ES-I3 (cell line): Measurements from ENCODE around the gene NCAM1.

ENCODE experiments used
- H3K36me3 ChIP-seq: 2 replicates; pipeline ENCODE4 v1.6.1; 2013; ENCODE audit warnings: mild to moderate bottlenecking, low read length, control low read depth, moderate library complexity; ENCODE audit not compliant: insufficient read depth
- H3K4me1 ChIP-seq: 2 replicates; pipeline ENCODE4 v1.6.1; 2013; ENCODE audit warnings: mild to moderate bottlenecking, control low read depth, low read length; ENCODE audit not compliant: insufficient read depth
- H3K9ac ChIP-seq: 2 replicates; pipeline ENCODE4 v1.6.1; 2013; ENCODE audit warnings: low read depth, mild to moderate bottlenecking, low read length, moderate library complexity
- H3K9me3 ChIP-seq: 2 replicates; pipeline ENCODE4 v1.6.1; 2013; ENCODE audit warnings: mild to moderate bottlenecking, low read length, moderate library complexity; ENCODE audit not compliant: control insufficient read depth, insufficient read depth

The NCAM1 gene

DNA sequence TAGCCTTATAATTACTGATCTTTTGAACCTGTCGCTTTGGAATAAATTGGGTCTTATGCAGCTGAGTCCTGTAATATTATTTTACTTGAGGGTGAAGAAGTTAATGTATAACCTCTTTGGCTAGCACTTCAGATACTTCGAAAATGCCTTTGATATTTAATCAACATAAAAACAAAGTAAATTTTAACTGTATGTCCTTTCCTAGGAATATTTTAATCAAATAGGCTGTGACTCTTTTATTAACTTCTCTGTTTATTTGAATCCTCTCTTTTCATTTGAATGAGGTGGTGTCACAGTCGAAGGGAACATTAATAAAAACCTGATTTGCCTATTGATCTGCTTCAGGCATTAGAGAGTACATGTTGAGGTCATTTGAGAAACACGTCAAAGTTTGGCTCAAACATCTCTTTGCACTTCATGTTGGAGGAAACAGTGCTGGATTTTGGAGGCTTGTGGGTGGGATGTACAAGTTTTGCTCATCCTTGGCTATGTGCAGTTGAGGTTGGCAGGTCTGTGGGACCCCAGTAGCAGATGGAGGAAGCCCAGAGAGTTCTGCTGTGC, 143.6 kb downstream of the NCAM1 start:
- H3K36me3 ChIP-seq: no peaks in the 10 kb centered on the region
- no peak overlapping the region for H3K9ac ChIP-seq
- H3K9me3 ChIP-seq: no peaks in the 10 kb centered on the region
- H3K4me1 ChIP-seq: no peaks in the 10 kb centered on the region

DNA sequence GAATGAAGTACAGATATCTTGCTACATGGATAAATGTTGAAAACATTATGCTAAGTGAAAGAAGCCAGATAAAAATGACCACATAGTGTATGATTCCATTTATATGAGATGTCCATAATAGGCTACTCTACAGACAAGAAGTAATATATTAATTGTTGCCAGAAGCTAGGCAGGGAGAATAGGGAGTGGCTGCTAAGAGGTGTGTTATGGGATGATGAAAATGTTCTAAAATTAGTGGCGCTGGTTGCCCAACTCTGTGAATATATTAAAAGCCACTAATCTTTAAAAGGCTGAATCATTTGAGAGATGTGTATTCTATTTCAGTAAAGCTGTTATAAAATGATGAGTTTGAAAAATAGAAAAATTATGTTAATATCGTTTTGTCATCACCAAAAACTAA, 144.4 kb downstream of the NCAM1 start:
- Histone ChIP-seq H3K4me1 (no peaks in the 10 kb centered on the region), H3K9me3 (no peaks in the 10 kb centered on the region), H3K9ac (no peak overlapping the region), H3K36me3 (no peaks in the 10 kb centered on the region)

DNA sequence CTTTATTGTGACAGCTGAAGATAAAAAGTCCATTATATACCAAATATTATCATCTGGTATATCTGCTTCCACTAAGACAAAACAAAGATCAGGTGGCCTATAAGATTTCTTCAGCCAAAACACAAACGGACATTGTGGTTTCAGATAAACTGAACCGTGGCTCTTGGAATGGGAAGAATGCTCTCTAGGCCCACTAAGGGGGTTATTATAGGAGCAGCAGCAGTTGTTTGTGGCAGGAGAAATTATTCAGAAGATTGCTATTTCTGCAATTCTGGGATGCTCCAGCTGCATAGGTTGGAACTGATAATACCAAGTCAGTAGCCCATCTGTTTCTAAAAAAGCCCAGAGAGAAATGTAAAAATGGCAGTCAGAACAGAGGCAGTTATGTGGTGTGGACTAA, 145.3 kb downstream of the NCAM1 start:
- Histone ChIP-seq H3K36me3 (no peaks in the 10 kb centered on the region), H3K4me1 (no peaks in the 10 kb centered on the region), H3K9me3 (no peaks in the 10 kb centered on the region), H3K9ac (no peak overlapping the region)

GRCh38 chr11:113110046-113110445, 148.8 kb downstream of the NCAM1 start:
- Histone ChIP-seq H3K9ac (no peak overlapping the region), H3K4me1 (no peaks in the 10 kb centered on the region), H3K36me3 (no peaks in the 10 kb centered on the region), H3K9me3 (no peaks in the 10 kb centered on the region)

- Histone ChIP-seq H3K9me3 (no peaks in the 10 kb centered on the region), H3K36me3 (no peaks in the 10 kb centered on the region), H3K4me1 (no peaks in the 10 kb centered on the region), H3K9ac (no peak overlapping the region)
Observed at GRCh38 chr11:113111156-113111555, 149.9 kb downstream of the NCAM1 start.

DNA sequence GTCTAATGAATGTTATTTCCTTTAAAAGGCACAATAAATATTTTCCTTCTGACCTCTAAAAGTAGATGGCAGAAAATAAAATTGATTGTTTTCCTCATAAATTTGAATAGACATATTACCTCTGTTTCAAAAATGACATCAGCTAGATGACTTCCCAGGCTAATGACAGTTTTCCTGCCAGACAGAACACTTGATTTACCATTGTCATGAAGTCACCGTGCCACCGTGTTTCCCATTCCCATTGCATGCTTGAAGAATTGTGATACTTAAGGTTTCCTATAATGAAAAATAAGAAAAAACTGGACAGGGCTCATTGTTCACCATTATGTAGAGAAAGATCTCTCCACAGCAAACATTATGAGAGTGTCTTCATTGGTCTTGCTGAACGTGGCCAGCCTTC, 151.1 kb downstream of the NCAM1 start:
- Histone ChIP-seq H3K9me3 (no peaks in the 10 kb centered on the region), H3K4me1 (no peaks in the 10 kb centered on the region), H3K9ac (no peak overlapping the region), H3K36me3 (no peaks in the 10 kb centered on the region)

GRCh38 chr11:113113801-113114704, 152.8 kb downstream of the NCAM1 start:
- H3K36me3 ChIP-seq: no peaks in the 10 kb centered on the region
- H3K4me1 ChIP-seq: no peaks in the 10 kb centered on the region
- H3K9ac ChIP-seq: no peak overlapping the region
- no peaks in the 10 kb centered on the region for H3K9me3 ChIP-seq

- H3K36me3 ChIP-seq: no peaks in the 10 kb centered on the region
- no peaks in the 10 kb centered on the region for H3K9me3 ChIP-seq
- no peaks in the 10 kb centered on the region for H3K4me1 ChIP-seq
- H3K9ac ChIP-seq: no peak overlapping the region
Observed at GRCh38 chr11:113114705-113115027, 153.4 kb downstream of the NCAM1 start.

- H3K9ac ChIP-seq: no peak overlapping the region
- H3K4me1 ChIP-seq: no peaks in the 10 kb centered on the region
- no peaks in the 10 kb centered on the region for H3K9me3 ChIP-seq
- no peaks in the 10 kb centered on the region for H3K36me3 ChIP-seq
Observed at GRCh38 chr11:113118104-113118503, 156.9 kb downstream of the NCAM1 start.

GRCh38 chr11:113119074-113119473, 157.9 kb downstream of the NCAM1 start:
- Histone ChIP-seq H3K36me3 (no peaks in the 10 kb centered on the region), H3K9me3 (no peaks in the 10 kb centered on the region), H3K4me1 (no peaks in the 10 kb centered on the region), H3K9ac (no peak overlapping the region)

- no peaks in the 10 kb centered on the region for H3K9me3 ChIP-seq
- H3K9ac ChIP-seq: no peak overlapping the region
- H3K4me1 ChIP-seq: no peaks in the 10 kb centered on the region
- no peaks in the 10 kb centered on the region for H3K36me3 ChIP-seq
Observed at GRCh38 chr11:113119966-113120736, 158.9 kb downstream of the NCAM1 start.

DNA sequence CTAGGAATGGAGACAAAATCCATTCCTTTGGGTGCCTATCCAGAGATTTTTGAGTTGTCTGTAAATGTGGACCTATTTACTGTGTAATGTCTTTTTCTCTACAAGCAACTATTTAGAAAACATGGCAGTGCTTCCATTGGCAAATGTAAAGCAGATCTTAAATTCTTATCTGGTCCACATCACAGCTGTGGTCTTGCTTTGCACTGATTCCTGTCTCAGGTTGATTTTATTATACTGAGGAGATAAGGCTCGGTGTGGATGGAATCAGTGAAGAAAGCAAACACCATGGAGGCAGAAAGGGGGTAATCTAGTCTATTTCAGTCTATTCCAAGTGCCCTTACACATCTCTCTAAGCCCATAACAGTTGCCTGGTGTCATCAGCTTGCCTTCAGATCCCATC, 160.5 kb downstream of the NCAM1 start:
- H3K9ac ChIP-seq: no peak overlapping the region

DNA sequence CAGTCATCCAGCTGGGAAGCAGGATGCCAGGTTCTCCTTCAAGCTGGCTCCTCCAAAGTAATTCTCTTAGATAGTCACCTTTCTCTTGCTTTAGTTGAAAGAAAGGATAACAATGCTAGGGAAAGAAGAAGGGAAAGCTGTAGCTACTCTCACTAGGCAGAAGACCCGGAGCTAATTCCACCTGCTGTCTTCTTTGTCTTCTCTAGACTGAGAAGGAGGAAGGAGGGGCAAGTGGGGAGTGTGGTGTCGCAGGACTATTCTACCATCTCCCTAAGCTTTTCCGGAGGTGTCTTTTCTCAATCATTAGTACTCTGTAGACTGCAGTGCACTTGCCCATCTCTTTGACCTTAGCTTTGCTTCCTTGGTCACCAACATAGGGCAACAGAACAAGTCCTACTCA, 162.8 kb downstream of the NCAM1 start:
- H3K9ac ChIP-seq: no peak overlapping the region
- no peaks in the 10 kb centered on the region for H3K36me3 ChIP-seq
- H3K9me3 ChIP-seq: no peaks in the 10 kb centered on the region
- no peaks in the 10 kb centered on the region for H3K4me1 ChIP-seq

More for the DNA sequence above, 160.5 kb downstream of the NCAM1 start:
- H3K9me3 ChIP-seq: no peaks in the 10 kb centered on the region
- H3K4me1 ChIP-seq: no peaks in the 10 kb centered on the region
- no peaks in the 10 kb centered on the region for H3K36me3 ChIP-seq

DNA sequence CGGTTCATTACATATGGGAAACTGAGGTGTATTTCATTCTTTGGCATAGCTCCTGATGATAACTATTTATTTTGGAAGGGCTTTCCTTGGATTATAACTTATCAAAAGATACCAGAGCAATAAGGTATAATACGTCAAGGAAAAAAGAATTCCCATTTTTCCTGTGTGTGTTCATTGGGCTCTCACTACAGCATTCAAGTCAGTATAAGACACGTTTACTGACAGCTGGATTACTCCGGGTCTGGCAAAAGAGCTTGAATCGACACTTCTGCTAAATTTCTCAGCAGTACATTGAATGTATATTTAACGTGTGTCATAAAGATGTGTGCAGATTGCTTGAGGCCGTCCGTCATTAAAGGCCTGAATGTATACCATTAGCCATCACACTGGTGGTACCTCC, 163.4 kb downstream of the NCAM1 start:
- Histone ChIP-seq H3K9ac (no peak overlapping the region), H3K9me3 (no peaks in the 10 kb centered on the region), H3K4me1 (no peaks in the 10 kb centered on the region), H3K36me3 (no peaks in the 10 kb centered on the region)
